Measurements from ENCODE around the gene ADCY5. TPM values are rescaled to one million over a fixed set of nuclear protein-coding genes. Genes with fewer than 3 reads are reported as not detected.

Gene ADCY5
- total RNA-seq, 1 donor from 2014 or later = 32.2 TPM

DNA sequence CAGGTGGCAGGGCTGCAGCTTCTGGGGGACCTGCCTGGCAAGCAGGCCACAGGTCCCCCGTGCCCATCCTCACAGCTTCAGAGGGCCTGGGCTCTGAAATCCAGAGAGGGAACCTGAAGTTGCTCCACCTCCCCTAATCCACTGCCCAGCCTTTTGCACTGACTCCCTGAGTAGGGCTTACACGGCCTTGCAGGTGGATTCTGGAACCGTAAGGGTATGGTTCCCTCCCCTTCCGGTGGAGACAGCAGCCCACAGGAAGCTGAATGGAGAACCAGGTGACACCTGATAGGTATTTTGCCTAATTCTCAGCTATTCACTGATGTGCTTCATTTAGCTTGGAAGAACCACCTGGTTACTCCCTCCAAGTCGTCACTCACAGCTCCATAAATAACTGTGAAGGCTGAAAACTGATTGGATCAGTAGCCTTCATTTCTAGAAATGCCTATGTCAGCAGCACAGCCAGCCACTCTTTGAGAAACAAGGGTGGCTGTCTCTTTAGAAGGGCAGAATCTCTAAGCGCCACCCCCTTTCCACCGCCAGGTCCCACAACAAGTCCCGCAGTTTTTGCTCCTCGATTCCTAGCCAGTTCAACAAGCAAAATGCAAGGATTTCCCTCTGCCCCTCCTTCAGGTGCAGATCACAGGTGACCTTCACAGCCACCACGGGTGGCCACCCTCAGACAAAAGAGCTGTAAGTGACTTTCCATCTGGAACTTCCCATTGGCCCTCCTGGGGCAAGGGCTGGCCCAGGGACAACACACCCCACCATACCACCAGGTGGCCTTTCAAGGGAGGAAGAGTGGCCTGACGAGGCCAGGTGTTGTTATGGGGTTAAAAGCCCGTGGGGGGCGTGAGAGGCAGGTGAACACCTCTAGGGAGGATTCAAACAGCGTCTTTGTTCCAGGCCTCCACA is 134.3 kb downstream of the ADCY5 start:
- Histone ChIP-seq H3K4me3 (no peak overlapping the region), H3K27ac (peak overlapping the region in 1 of 2 donors; percentile 20), H3K4me1 (peaks cover 0 to 4% of the 10 kb centered on the region in 2 donors), H3K27me3 (no peaks in the 10 kb centered on the region), H3K9me3 (no peaks in the 10 kb centered on the region), H3K36me3 (peaks cover 40 to 89% of the 10 kb centered on the region in 2 donors)
- TF ChIP-seq, protein P1, sequence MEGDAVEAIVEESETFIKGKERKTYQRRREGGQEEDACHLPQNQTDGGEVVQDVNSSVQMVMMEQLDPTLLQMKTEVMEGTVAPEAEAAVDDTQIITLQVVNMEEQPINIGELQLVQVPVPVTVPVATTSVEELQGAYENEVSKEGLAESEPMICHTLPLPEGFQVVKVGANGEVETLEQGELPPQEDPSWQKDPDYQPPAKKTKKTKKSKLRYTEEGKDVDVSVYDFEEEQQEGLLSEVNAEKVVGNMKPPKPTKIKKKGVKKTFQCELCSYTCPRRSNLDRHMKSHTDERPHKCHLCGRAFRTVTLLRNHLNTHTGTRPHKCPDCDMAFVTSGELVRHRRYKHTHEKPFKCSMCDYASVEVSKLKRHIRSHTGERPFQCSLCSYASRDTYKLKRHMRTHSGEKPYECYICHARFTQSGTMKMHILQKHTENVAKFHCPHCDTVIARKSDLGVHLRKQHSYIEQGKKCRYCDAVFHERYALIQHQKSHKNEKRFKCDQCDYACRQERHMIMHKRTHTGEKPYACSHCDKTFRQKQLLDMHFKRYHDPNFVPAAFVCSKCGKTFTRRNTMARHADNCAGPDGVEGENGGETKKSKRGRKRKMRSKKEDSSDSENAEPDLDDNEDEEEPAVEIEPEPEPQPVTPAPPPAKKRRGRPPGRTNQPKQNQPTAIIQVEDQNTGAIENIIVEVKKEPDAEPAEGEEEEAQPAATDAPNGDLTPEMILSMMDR (IDR thresholded peaks at IDR 0.05) = no peak
- DNase-seq (ENCODE audit: low spot score in 2 of 2) = no peak
- intact Hi-C loops (cut with DNase I) = no loop called here

DNA sequence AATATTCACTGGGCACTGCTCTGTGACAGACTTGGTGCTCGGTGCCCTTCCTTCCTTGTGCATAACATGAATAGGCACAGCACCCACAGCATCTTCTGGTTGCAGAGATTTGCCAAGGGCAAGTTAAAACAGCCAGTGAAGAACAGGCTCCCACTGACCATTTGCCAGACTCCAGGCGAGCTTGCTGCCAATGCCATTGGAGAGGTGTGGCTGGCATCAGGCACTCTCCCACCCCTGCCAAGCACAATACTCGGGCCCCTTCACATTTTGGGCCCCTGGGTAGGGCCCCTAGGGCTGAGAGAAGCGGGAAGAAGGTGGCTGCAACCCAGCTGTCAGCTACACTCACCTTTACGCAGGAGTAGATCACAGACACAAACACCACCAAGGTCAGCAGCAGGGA is 135.0 kb downstream of the ADCY5 start:
- intact Hi-C loops (cut with DNase I) = no loop called here
- peaks cover 39 to 86% of the 10 kb centered on the region in 2 donors for H3K36me3 ChIP-seq
- no peak for DNase-seq (ENCODE audit: low spot score in 2 of 2)
- no peaks in the 10 kb centered on the region for H3K27me3 ChIP-seq
- peak overlapping the region in 1 of 2 donors; percentile 20 for H3K27ac ChIP-seq
- H3K9me3 ChIP-seq = no peaks in the 10 kb centered on the region
- TF ChIP-seq, protein P1 (IDR thresholded peaks at IDR 0.05) = no peak
- peaks cover 0 to 4% of the 10 kb centered on the region in 2 donors for H3K4me1 ChIP-seq
- H3K4me3 ChIP-seq = no peak overlapping the region

DNA sequence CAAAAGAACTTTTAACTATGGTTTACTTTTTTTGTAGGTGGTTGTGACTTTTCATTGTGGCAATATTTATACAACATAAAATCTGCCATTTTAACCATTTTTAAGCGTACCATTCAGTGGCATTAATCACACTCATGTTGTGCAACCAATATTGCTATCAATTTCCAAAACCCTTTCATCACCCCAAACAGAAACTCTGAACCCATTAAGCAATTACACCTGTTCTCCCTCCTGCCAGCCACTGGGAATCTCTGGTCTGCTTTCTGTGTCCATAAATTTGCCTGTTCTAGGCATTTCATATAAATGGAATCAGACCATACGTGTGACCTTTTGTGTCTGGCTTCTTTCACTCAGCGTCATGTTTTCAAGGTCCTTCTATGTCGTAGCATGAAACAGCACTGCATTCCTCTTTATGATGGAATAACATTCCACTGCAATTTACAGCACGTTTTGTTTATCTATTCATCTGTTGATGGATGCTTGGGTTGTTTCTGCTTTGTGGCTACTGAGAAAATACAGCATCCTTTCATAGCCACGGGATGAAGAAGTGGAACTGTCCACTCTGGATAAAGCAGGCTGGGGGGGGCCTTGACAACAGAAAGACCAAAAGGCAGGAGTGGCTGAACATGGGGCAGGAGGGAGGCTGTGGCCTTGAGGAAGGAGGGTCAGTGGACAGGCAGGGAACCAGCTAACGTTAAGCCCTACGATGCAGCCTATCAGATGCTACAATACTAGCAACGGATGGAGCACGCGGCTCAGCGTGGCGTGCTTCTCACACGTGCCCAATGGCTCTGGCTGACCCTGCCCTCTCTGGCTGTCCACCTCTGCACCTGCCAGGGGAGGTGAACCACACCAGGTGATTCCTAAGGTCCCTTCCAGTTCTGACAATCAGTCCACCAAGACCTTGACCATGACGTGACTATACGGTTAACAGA is 136.3 kb downstream of the ADCY5 start:
- no peak overlapping the region for H3K4me3 ChIP-seq
- TF ChIP-seq, protein P1 (IDR thresholded peaks at IDR 0.05) = no peak
- H3K27ac ChIP-seq = no peak overlapping the region
- intact Hi-C loops (cut with DNase I) = no loop called here
- DNase-seq (ENCODE audit: low spot score in 2 of 2) = no peak
- H3K27me3 ChIP-seq = no peaks in the 10 kb centered on the region
- H3K9me3 ChIP-seq = no peaks in the 10 kb centered on the region
- H3K4me1 ChIP-seq = peaks cover 0 to 4% of the 10 kb centered on the region in 2 donors
- H3K36me3 ChIP-seq = peaks cover 33 to 74% of the 10 kb centered on the region in 2 donors

DNA sequence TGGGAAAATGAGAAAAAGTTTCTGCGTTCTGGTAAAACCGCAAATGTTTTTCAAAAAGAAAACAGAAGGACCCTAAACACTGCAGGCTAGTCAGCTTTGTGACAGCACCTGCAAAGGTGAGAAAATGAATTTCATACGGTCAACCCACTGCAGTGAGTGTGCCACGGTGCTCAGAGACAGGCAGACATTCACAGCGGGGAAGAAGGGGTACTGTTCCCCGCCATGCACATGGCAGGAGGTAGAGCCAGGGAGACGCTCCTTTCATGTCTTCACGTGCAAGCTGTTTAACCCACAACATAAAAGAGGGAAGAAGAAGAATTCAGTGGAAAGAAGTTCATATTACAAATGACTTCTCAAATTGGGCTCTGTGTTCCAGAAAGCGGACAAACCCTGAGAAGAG is 137.7 kb downstream of the ADCY5 start:
- H3K27me3 ChIP-seq = no peaks in the 10 kb centered on the region
- H3K9me3 ChIP-seq = no peaks in the 10 kb centered on the region
- no peak overlapping the region for H3K27ac ChIP-seq
- H3K36me3 ChIP-seq = peaks cover 34 to 69% of the 10 kb centered on the region in 2 donors
- TF ChIP-seq, protein P1 (IDR thresholded peaks at IDR 0.05) = no peak
- no peak overlapping the region for H3K4me3 ChIP-seq
- H3K4me1 ChIP-seq = peaks cover 0 to 4% of the 10 kb centered on the region in 2 donors
- intact Hi-C loops (cut with DNase I) = no loop called here
- no peak for DNase-seq (ENCODE audit: low spot score in 2 of 2)

DNA sequence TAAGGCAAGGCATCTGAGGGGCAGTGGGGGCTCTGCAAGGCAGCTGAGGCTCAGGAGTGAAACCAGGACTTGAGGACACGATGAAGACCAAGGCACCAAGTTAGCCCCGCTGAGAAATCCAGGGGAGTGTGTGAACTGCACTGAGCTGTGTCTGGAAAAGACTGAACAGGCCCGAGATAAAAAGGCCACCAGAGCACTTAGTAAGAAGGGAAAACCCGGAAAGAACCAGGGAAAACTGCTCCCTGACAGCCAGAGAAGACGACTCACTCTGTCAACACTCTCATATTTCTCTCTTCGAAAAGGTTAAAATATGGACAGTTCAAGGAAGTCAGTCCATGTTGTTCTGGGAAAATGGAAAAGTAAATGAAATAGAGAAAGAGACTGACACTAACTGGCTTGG is 138.1 kb downstream of the ADCY5 start:
- Histone ChIP-seq H3K4me3 (no peak overlapping the region), H3K27me3 (no peaks in the 10 kb centered on the region), H3K36me3 (peaks cover 35 to 69% of the 10 kb centered on the region in 2 donors), H3K9me3 (no peaks in the 10 kb centered on the region), H3K27ac (no peak overlapping the region), H3K4me1 (peaks cover 0 to 4% of the 10 kb centered on the region in 2 donors)
- intact Hi-C loops (cut with DNase I) = no loop called here
- no peak for DNase-seq (ENCODE audit: low spot score in 2 of 2)
- TF ChIP-seq, protein P1 (IDR thresholded peaks at IDR 0.05) = no peak
